ENCODE measurements around the gene PRSS38.

Gene PRSS38

DNA sequence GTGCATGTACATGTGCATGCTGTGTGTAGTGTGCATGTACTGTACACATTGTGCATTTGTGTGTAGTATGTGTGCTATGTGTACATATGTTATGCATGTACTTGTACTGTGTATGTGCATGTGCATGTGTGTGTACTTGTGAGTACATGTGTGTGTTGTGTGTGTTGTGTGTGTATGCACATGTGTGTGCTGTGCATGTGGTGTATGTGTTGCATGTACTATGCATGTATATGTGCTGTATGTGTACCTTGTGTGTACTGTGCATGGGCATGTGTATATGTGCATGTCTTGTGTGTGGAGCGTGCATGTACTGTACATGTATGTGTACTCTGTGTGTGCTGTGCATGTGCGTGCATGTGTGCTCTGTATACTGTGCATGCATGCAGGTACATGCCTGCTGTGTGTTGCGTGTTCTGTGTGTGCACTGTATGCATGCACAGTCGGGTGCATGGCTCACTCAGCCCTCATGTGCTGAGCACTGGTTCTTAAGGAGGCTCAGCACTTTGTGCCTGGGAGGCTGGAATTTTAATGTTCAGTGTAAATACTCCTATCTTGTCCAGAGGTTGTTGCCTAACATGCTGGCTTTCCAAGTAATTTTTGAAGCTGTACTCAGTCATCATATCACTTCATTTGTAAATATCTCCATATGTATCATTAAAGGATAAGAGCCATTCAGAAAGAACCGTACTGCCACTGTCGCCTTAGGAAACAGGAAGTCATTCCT is 47.9 kb upstream of the PRSS38 start (continued):
- TF ChIP-seq ZNF350 (tag by site-specific recombination; IDR thresholded peaks at IDR 0.05) (no peak), ZBTB44 (tag by site-specific recombination; IDR thresholded peaks at IDR 0.05) (no peak), ZFHX2 (tag by site-specific recombination; conservative IDR thresholded peaks at IDR 0.05) (no peak), ZNF488 (tag by site-specific recombination; IDR thresholded peaks at IDR 0.05) (no peak), ZNF221 (tag by site-specific recombination; IDR thresholded peaks at IDR 0.05; ENCODE audit: borderline replicate concordance) (no peak)

DNA sequence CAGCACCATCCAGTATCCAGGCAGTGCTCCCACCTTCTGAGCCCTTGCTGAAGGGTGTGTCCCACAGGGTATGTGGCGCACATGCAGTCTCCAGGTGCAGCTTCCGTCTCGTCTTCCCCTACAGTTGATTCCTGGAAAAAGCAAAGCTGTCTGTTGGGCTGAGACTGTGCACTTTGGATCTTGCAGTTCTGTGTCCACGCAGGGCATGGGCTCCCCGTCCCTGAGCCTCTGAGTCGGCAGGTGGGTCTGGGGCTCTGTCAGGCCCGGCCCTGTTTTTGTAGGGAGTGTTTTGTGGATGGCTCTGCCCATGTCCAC is 47.4 kb upstream of the PRSS38 start:
- Histone ChIP-seq H3K4me1 (ENCODE audit: control insufficient read depth, insufficient read depth, low read length) (no peaks in the 10 kb centered on the region), H3K4me3 (ENCODE audit: low read depth, low read length) (no peak overlapping the region), H3K9me3 (ENCODE audit: control insufficient read depth, insufficient read depth, low read depth, low read length) (no peaks in the 10 kb centered on the region), H3K36me3 (ENCODE audit: control insufficient read depth in 2 of 2, insufficient read depth in 1 of 2, low read length in 2 of 2) (peaks cover 23 to 94% of the 10 kb centered on the region in 2 experiments), H3K27ac (ENCODE audit: extremely low read depth, low read depth, low read length) (no peak overlapping the region)
- ChIA-PET CTCF (no interaction called here), POLR2A (no interaction called here)
- TF ChIP-seq ZNF433 (tag by site-specific recombination; IDR thresholded peaks at IDR 0.05; ENCODE audit: low read depth): no peak
- TF ChIP-seq, protein P1, sequence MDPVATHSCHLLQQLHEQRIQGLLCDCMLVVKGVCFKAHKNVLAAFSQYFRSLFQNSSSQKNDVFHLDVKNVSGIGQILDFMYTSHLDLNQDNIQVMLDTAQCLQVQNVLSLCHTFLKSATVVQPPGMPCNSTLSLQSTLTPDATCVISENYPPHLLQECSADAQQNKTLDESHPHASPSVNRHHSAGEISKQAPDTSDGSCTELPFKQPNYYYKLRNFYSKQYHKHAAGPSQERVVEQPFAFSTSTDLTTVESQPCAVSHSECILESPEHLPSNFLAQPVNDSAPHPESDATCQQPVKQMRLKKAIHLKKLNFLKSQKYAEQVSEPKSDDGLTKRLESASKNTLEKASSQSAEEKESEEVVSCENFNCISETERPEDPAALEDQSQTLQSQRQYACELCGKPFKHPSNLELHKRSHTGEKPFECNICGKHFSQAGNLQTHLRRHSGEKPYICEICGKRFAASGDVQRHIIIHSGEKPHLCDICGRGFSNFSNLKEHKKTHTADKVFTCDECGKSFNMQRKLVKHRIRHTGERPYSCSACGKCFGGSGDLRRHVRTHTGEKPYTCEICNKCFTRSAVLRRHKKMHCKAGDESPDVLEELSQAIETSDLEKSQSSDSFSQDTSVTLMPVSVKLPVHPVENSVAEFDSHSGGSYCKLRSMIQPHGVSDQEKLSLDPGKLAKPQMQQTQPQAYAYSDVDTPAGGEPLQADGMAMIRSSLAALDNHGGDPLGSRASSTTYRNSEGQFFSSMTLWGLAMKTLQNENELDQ (tag by site-specific recombination; IDR thresholded peaks at IDR 0.05; ENCODE audit: low read depth): no peak
- TF ChIP-seq TCF7L2 (IDR thresholded peaks at IDR 0.05; ENCODE audit: borderline replicate concordance, low read depth, low read length): no peak
- no peak for TF ChIP-seq ZNF600 (tag by site-specific recombination; IDR thresholded peaks at IDR 0.05)
- TF ChIP-seq KLF17 (tag by site-specific recombination; IDR thresholded peaks at IDR 0.05): no peak
- no peak for TF ChIP-seq BCL11B (tag by site-specific recombination; IDR thresholded peaks at IDR 0.05; ENCODE audit: low read depth)
- TF ChIP-seq ZNF777 (tag by site-specific recombination; IDR thresholded peaks at IDR 0.05; ENCODE audit: borderline replicate concordance): no peak
- no peak for TF ChIP-seq ZNF391 (tag by site-specific recombination; IDR thresholded peaks at IDR 0.05; ENCODE audit: borderline replicate concordance, low read depth)
- no peak for TF ChIP-seq ZNF274 (IDR thresholded peaks at IDR 0.05; ENCODE audit: low read length)
- TF ChIP-seq ZNF274 (tag by site-specific recombination; IDR thresholded peaks at IDR 0.05; ENCODE audit: borderline replicate concordance): no peak
- no peak for TF ChIP-seq ZBTB17 (tag by site-specific recombination; IDR thresholded peaks at IDR 0.05)
- no peak for TF ChIP-seq KLF7 (tag by site-specific recombination; IDR thresholded peaks at IDR 0.05; ENCODE audit: borderline replicate concordance)

- H3K4me1 ChIP-seq (ENCODE audit: control insufficient read depth, insufficient read depth, low read length): no peaks in the 10 kb centered on the region
- peaks cover 23 to 92% of the 10 kb centered on the region in 2 experiments for H3K36me3 ChIP-seq (ENCODE audit: control insufficient read depth in 2 of 2, insufficient read depth in 1 of 2, low read length in 2 of 2)
- TF ChIP-seq ZNF658 (tag by site-specific recombination; IDR thresholded peaks at IDR 0.05): no peak
- H3K4me3 ChIP-seq (ENCODE audit: low read depth, low read length): no peak overlapping the region
- ChIA-PET CTCF (no interaction called here), POLR2A (no interaction called here)
- H3K9me3 ChIP-seq (ENCODE audit: control insufficient read depth, insufficient read depth, low read depth, low read length): no peaks in the 10 kb centered on the region
- H3K27ac ChIP-seq (ENCODE audit: extremely low read depth, low read depth, low read length): no peak overlapping the region
Measured at GRCh38 chr1:227768640-227769039, 46.8 kb upstream of the PRSS38 start.
